ENCODE data around the gene GLT1D1.

Gene GLT1D1

GRCh38 chr12:129009833-129010622 lies 156.8 kb downstream of the GLT1D1 start:
- DNase-seq = no peak

DNA sequence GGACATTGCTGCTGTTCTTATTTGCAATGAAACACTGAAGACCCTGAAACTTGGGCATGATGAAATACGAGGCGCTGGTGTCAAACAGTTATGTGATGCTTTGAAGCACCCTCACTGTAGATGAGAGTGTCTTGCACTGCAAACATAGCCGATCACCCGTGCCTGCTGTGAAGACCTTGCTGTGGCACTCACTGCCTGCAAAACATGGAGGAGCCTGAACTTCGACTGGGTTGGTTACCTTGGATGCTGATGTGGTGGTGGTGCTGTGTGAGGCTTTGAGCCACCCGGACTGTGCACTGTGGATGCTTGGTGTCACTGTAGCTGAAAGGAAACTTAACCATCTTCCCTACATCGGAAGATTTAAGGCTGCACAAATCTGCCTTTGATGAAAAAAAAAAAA lies 162.9 kb downstream of the GLT1D1 start:
- DNase-seq = no peak

- DNase-seq = no peak
Measured at GRCh38 chr12:129025055-129025454, 171.8 kb downstream of the GLT1D1 start.

DNA sequence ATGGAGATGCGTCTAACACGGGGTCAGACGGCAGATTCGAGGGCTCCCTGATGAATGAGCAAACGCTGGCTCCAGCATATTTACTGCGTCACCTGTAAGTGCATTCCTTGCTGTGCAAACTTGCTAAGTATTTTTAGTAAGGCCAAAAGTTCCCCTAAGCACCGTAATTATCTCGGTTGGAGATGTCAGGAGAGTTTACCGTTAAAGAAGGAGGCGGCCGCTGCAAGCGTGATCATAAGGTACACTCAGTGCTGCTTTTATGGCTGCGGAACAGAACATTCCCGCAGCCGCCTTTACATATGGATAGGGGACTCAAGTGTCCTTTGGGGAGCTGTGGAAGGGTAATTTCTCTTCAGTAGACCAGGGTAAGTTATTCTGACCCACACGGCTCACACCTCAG lies 175.6 kb downstream of the GLT1D1 start:
- no peak for DNase-seq

Data from cortex of kidney (tissue), 1 donor.